GM12878 (cell line): ENCODE results near the gene STON1. TPM values are rescaled to one million over a fixed set of nuclear protein-coding genes. Genes with fewer than 3 reads are reported as not detected.

Experiments used
- ATAC-seq: fragments of 200-7000 bp; cut with Tn5 transposase; 3 replicates; pipeline ENCODE4 v1.9.1; 2020; ENCODE audit warnings: mild to moderate bottlenecking, moderate library complexity
- BruUV-seq: library from RNA; stranded (reverse); fragments of 400-500 nt; replicated peaks from 2 replicates; lab custom pipeline; 2021; lab: Mats Ljungman, UMichigan
- CTCF ChIA-PET: fragments of 300-600 bp; sonication (Branson Sonifier 250); formaldehyde crosslinking; extraction: SDS; loops from one replicate; lab custom pipeline; 2021; ENCODE audit warnings: inconsistent platforms; lab: Yijun Ruan, JAX
- POLR2A ChIA-PET: fragments of 350-600 bp; formaldehyde crosslinking; extraction: SDS; loops from one replicate; lab custom pipeline; 2021; ENCODE audit warnings: inconsistent platforms; lab: Charles Lee
- RAD21 ChIA-PET: fragments of 300-600 bp; sonication (Branson Sonifier 250); formaldehyde crosslinking; loops from one replicate; lab custom pipeline; 2023; ENCODE audit warnings: antibody characterized with exemption; ENCODE audit not compliant: unreplicated experiment; lab: Charles Lee
- SMC1A ChIA-PET: fragments of 300-600 bp; sonication (Branson Sonifier 250); formaldehyde crosslinking; loops from one replicate; lab custom pipeline; 2023; ENCODE audit not compliant: unreplicated experiment, uncharacterized antibody; lab: Charles Lee
- DNase-seq: peaks from one replicate; pipeline ENCODE4 v3.0.0-alpha.2; 2011; ENCODE audit warnings: low read depth, low spot score
- FAIRE-seq: peaks from 3 replicates; lab custom pipeline; 2011; peaks lifted over from hg19 to GRCh38; lab: Jason Lieb, UNC
- H2AFZ ChIP-seq: 2 replicates; pipeline ENCODE4 v1.6.0; 2011; ENCODE audit warnings: low read depth, low read length, control low read depth; ENCODE audit not compliant: control insufficient read depth
- H3K27ac ChIP-seq: 2 replicates; pipeline ENCODE4 v1.5.1; 2011; ENCODE audit warnings: control low read depth; ENCODE audit not compliant: control insufficient read depth, insufficient read depth
- H3K27me3 ChIP-seq, 2 experiments: replicated peaks in 1 of 2; 2 replicates each; pipeline versions ENCODE4 v1.6.0 to v1.6.1; 2011; ENCODE audit warnings: low read length in 1 of 2; ENCODE audit not compliant: control insufficient read depth in 2 of 2, insufficient read depth in 2 of 2
- H3K36me3 ChIP-seq, 2 experiments: 2 replicates each; pipeline ENCODE4 v1.5.1; 2011; ENCODE audit warnings: low read length in 1 of 2; ENCODE audit not compliant: control insufficient read depth in 2 of 2, insufficient read depth in 2 of 2
- H3K4me1 ChIP-seq: 2 replicates; pipeline ENCODE4 v1.6.1; 2011; ENCODE audit warnings: mild to moderate bottlenecking, low read length, moderate library complexity, mixed read lengths; ENCODE audit not compliant: control insufficient read depth, insufficient read depth
- H3K4me2 ChIP-seq: 2 replicates; pipeline ENCODE4 v1.6.0; 2011; ENCODE audit warnings: control low read depth; ENCODE audit not compliant: control insufficient read depth, insufficient read depth
- H3K4me3 ChIP-seq: fragments of 200-600 bp; sonication (generic); 2 replicates; pipeline ENCODE4 v1.5.1; 2016
- H3K79me2 ChIP-seq: 2 replicates; pipeline ENCODE4 v1.6.0; 2011; ENCODE audit warnings: low read length; ENCODE audit not compliant: control insufficient read depth, insufficient read depth
- H3K9ac ChIP-seq: 2 replicates; pipeline ENCODE4 v1.8.0; 2011; ENCODE audit warnings: low read length, control low read depth, mixed read lengths; ENCODE audit not compliant: control insufficient read depth, insufficient read depth
- H3K9me3 ChIP-seq: replicated peaks from 3 replicates; pipeline ENCODE4 v1.5.1; 2011; ENCODE audit warnings: mild to moderate bottlenecking, low read length; ENCODE audit not compliant: control insufficient read depth, insufficient read depth
- H4K20me1 ChIP-seq: 2 replicates; pipeline ENCODE4 v1.6.0; 2011; ENCODE audit not compliant: control insufficient read depth, insufficient read depth
- ATF2 ChIP-seq: IDR thresholded peaks from 2 replicates; pipeline ENCODE4 v1.6.1; 2012; ENCODE audit warnings: low read length, inconsistent platforms
- BCL11A ChIP-seq: IDR thresholded peaks from 2 replicates; pipeline ENCODE4 v1.6.1; 2011; ENCODE audit warnings: low read depth, low read length
- E2F8 ChIP-seq: fragments of 450-650 bp; IDR thresholded peaks from 2 replicates; pipeline ENCODE4 v1.6.1; 2018; ENCODE audit warnings: mild to moderate bottlenecking, low read depth, moderate library complexity; ENCODE audit not compliant: partially characterized antibody
- ZNF687 ChIP-seq: fragments of 450-650 bp; IDR thresholded peaks from 2 replicates; pipeline ENCODE4 v1.6.1; 2017; ENCODE audit warnings: mild to moderate bottlenecking, moderate library complexity
- WGBS: methylation state at CpG from one replicate; pipeline ENCODE4 v1.1.6; 2016; ENCODE audit warnings: low lambda C conversion rate; ENCODE audit not compliant: insufficient replicate concordance, insufficient coverage; ENCODE audit errors: missing lambda C conversion rate; 5-methylcytosine and 5-hydroxymethylcytosine counted together
- in situ Hi-C: fragments of 300-500 bp; cut with MboI; formaldehyde crosslinking; loops from 9 replicates; pipeline ENCODE4 v1.14.3; 2018; ENCODE audit warnings: mixed read lengths
- intact Hi-C: fragments of 100-400 bp; cut with micrococcal nuclease; formaldehyde crosslinking; loops from one replicate; pipeline ENCODE4 v1.14.2; 2022; ENCODE audit not compliant: unreplicated experiment
- polyA plus RNA-seq, 11 experiments: library from polyadenylated mRNA; depleted of rRNA in 4 of 11; unstranded in 6 of 11; stranded (reverse) in 5 of 11; fragments of >200 nt; fragmentation: Nextera tagmentation in 4 of 11; fragmentation: Illumina TruSeq in 1 of 11; extraction: Ambion mirVana in 4 of 11; extraction: Trizol in 1 of 11; gene quantifications; 1 replicate in 1 of 11; 2 replicates in 10 of 11; pipeline versions ENCODE4 v1.2.1 to v1.2.3, GENCODE V29; 2011 to 2016; ENCODE audit warnings: inconsistent platforms in 2 of 11, missing spikeins in 2 of 11, low read depth in 1 of 11
- total RNA-seq, 4 experiments: library from RNA; depleted of rRNA in 3 of 4; stranded (reverse); fragments of >200 nt in 3 of 4; fragmentation: Illumina TruSeq in 1 of 4; extraction: Trizol in 1 of 4; gene quantifications; 2 replicates each; pipeline versions ENCODE4 v1.2.1 to v1.2.3, GENCODE V29; 2013 to 2021

The STON1 gene
- total and polyA plus RNA-seq, 10 of the 15 experiments (the other 5 are each of a cell fraction or from before 2014, with no cell fraction given): 0.11 to 0.90 (median 0.22) TPM; not detected in 2

GRCh38 chr2:48529194-48529593, 760 bp upstream of the STON1 start:
- TF ChIP-seq BCL11A (no peak), E2F8 (no peak), ATF2 (no peak), ZNF687 (no peak)
- no peak; the same call in 2 of the 3 replicates for ATAC-seq
- Histone ChIP-seq H3K4me2 (no peak overlapping the region), H3K27ac (no peak overlapping the region), H3K4me1 (no peaks in the 10 kb centered on the region; the same call in 1 of the 2 replicates), H3K27me3 (no peaks in the 10 kb centered on the region; a peak in 1 of 4 replicates), H2AFZ (no peak overlapping the region), H3K4me3 (no peak overlapping the region), H3K36me3 (no peaks in the 10 kb centered on the region), H3K9ac (no peak overlapping the region), H3K9me3 (no peaks in the 10 kb centered on the region), H4K20me1 (no peaks in the 10 kb centered on the region), H3K79me2 (no peaks in the 10 kb centered on the region)
- intact Hi-C loops: no loop called here
- SMC1A ChIA-PET: no interaction called here
- RAD21 ChIA-PET: no interaction called here
- no TSS peak for BruUV-seq
- in situ Hi-C loops: no loop called here
- POLR2A ChIA-PET: no interaction called here
- 56% methylated on average over 7 of the region's 7 CpGs for WGBS
- no peak for FAIRE-seq
- CTCF ChIA-PET: no interaction called here
- DNase-seq: no peak
